Measurements from ENCODE around the gene HNRNPUL1.

HNRNPUL1 gene

DNA sequence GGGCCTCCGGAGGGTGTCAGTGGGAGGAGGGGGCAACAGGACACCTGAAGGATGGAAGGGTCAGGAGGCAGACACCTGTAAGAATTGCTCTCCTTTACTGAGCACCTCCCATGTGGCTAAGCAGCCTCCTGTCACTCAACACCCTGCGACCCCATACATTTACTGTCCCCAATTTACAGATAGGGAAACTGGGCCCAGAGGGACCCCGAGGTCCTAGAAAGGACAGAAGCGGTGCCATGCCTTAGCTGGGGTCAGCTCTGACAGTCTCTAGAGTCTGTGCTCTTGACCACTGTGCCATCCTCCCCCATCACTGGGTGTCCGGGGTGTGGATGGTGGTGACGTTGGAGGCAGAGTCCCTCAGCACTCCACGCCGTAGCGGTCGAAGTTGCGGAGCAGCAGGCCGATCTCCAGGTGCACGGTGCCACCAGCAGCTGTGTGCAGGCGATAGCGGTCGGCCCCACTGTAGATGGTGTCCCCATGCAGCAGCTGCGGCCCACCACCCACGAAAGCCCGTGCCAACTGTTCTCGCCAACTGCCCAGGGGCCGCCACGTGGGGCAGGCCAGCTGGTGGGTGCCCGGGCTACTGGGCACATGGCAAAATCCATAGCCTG, 90.3 kb downstream of the HNRNPUL1 start:
- H3K9ac ChIP-seq (ENCODE audit: low read depth, low read length) = no peak overlapping the region
- peaks cover 19% of the 10 kb centered on the region for H3K27me3 ChIP-seq (ENCODE audit: control insufficient read depth, insufficient read depth, low read length)
- no peaks in the 10 kb centered on the region for H3K9me3 ChIP-seq (ENCODE audit: control insufficient read depth, insufficient read depth, low read length)
- peaks cover 3% of the 10 kb centered on the region for H3K4me1 ChIP-seq (ENCODE audit: control insufficient read depth, insufficient read depth, low read length)
- H3K4me3 ChIP-seq (ENCODE audit: low read depth, low read length) = peak overlapping the region; percentile 56
- no peaks in the 10 kb centered on the region for H3K36me3 ChIP-seq (ENCODE audit: control insufficient read depth, insufficient read depth, low read length)

- Histone ChIP-seq H3K4me3 (ENCODE audit: low read depth, low read length) (no peak overlapping the region), H3K9me3 (ENCODE audit: control insufficient read depth, insufficient read depth, low read length) (no peaks in the 10 kb centered on the region), H3K27me3 (ENCODE audit: control insufficient read depth, insufficient read depth, low read length) (peaks cover 19% of the 10 kb centered on the region), H3K36me3 (ENCODE audit: control insufficient read depth, insufficient read depth, low read length) (no peaks in the 10 kb centered on the region), H3K4me1 (ENCODE audit: control insufficient read depth, insufficient read depth, low read length) (peaks cover 3% of the 10 kb centered on the region), H3K9ac (ENCODE audit: low read depth, low read length) (no peak overlapping the region)
These were observed 90.9 kb downstream of the HNRNPUL1 start for GRCh38 chr19:41355035-41355434.

DNA sequence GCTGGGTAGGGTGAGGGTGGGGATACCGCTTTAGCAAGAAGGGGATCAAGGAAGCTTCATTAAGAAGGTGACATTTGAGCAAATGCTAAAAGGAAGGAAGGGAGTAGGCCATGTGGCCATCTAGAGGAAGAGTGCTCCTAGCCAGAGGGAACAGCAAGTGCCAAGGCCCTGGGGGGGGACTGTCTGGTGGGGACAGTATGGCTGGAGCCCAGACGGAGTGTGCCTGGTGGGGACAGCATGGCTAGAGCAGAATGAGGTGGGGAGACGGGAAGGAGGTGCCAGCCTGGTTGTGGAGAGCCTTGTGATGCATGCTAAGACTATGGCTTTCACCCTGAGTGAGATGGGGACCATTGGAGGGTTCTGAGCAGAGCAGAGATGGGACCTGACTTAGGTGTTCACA, 91.6 kb downstream of the HNRNPUL1 start:
- Histone ChIP-seq H3K4me3 (ENCODE audit: low read depth, low read length) (no peak overlapping the region), H3K9ac (ENCODE audit: low read depth, low read length) (no peak overlapping the region), H3K4me1 (ENCODE audit: control insufficient read depth, insufficient read depth, low read length) (peaks cover 3% of the 10 kb centered on the region)

GRCh38 chr19:41356984-41357739, 93.0 kb downstream of the HNRNPUL1 start:
- H3K27me3 ChIP-seq (ENCODE audit: control insufficient read depth, insufficient read depth, low read length) = peaks cover 5% of the 10 kb centered on the region
- no peaks in the 10 kb centered on the region for H3K9me3 ChIP-seq (ENCODE audit: control insufficient read depth, insufficient read depth, low read length)
- peaks cover 3% of the 10 kb centered on the region for H3K4me1 ChIP-seq (ENCODE audit: control insufficient read depth, insufficient read depth, low read length)
- H3K9ac ChIP-seq (ENCODE audit: low read depth, low read length) = no peak overlapping the region
- no peak overlapping the region for H3K4me3 ChIP-seq (ENCODE audit: low read depth, low read length)
- H3K36me3 ChIP-seq (ENCODE audit: control insufficient read depth, insufficient read depth, low read length) = no peaks in the 10 kb centered on the region

More for the DNA sequence above, 91.6 kb downstream of the HNRNPUL1 start:
- Histone ChIP-seq H3K36me3 (ENCODE audit: control insufficient read depth, insufficient read depth, low read length) (no peaks in the 10 kb centered on the region), H3K9me3 (ENCODE audit: control insufficient read depth, insufficient read depth, low read length) (no peaks in the 10 kb centered on the region), H3K27me3 (ENCODE audit: control insufficient read depth, insufficient read depth, low read length) (peaks cover 17% of the 10 kb centered on the region)

All from iPS-15b (cell line).